H1 (cell line): ENCODE results near the gene SMS. TPM values are rescaled to one million over a fixed set of nuclear protein-coding genes. Genes with fewer than 3 reads are reported as not detected.

Experiments used
- CTCF ChIA-PET: fragments of 300-600 bp; sonication (Branson Sonifier 250); formaldehyde crosslinking; loops from one replicate; lab custom pipeline; 2021; ENCODE audit not compliant: partially characterized antibody; lab: Charles Lee
- POLR2A ChIA-PET: fragments of 300-600 bp; sonication (Branson Sonifier 250); formaldehyde crosslinking; loops from one replicate; lab custom pipeline; 2021; ENCODE audit warnings: inconsistent platforms; ENCODE audit not compliant: partially characterized antibody; lab: Charles Lee
- DNase-seq, 2 experiments: peaks; one replicate each; pipeline versions ENCODE4 v3.0.0 to v3.0.0-alpha.2; 2010 to 2022; ENCODE audit warnings: low spot score in 2 of 2, low read depth in 1 of 2, mixed read lengths in 1 of 2
- FAIRE-seq: peaks from 2 replicates; lab custom pipeline; 2011; peaks lifted over from hg19 to GRCh38; lab: Jason Lieb, UNC
- H2AFZ ChIP-seq: 2 replicates; pipeline ENCODE4 v1.8.1; 2012; ENCODE audit warnings: low read length, inconsistent platforms
- H2AK5ac ChIP-seq: 2 replicates; pipeline ENCODE4 v1.6.1; 2013; ENCODE audit warnings: low read depth, low read length
- H2BK120ac ChIP-seq: replicated peaks from 2 replicates; pipeline ENCODE3; 2013; ENCODE audit warnings: low read depth, low read length, inconsistent platforms
- H2BK12ac ChIP-seq: 2 replicates; pipeline ENCODE4 v1.6.1; 2013; ENCODE audit warnings: low read depth, low read length
- H2BK15ac ChIP-seq: 2 replicates; pipeline ENCODE4 v1.6.1; 2013; ENCODE audit warnings: low read length
- H2BK20ac ChIP-seq: 2 replicates; pipeline ENCODE4 v1.6.1; 2013; ENCODE audit warnings: low read length
- H2BK5ac ChIP-seq: 2 replicates; pipeline ENCODE4 v1.6.1; 2013; ENCODE audit warnings: low read depth, low read length
- H3K14ac ChIP-seq: 2 replicates; pipeline ENCODE4 v1.6.1; 2013; ENCODE audit warnings: inconsistent platforms; ENCODE audit not compliant: insufficient read length
- H3K18ac ChIP-seq: 2 replicates; pipeline ENCODE4 v1.6.1; 2013; ENCODE audit warnings: low read length; ENCODE audit errors: extremely low read depth
- H3K23ac ChIP-seq: 2 replicates; pipeline ENCODE4 v1.6.1; 2013; ENCODE audit warnings: inconsistent platforms; ENCODE audit not compliant: insufficient read length
- H3K23me2 ChIP-seq: 2 replicates; pipeline ENCODE4 v1.6.1; 2013; ENCODE audit warnings: low read depth, low read length
- H3K27ac ChIP-seq: 2 replicates; pipeline ENCODE4 v1.6.1; 2011; ENCODE audit warnings: low read depth, low read length, inconsistent platforms
- H3K27me3 ChIP-seq, 4 experiments: replicated peaks in 1 of 4; 1 replicate in 1 of 4; 2 replicates in 3 of 4; pipeline versions ENCODE4 v1.6.1 to v1.8.1; 2011 to 2013; ENCODE audit warnings: low read length in 3 of 4, mild to moderate bottlenecking in 3 of 4, inconsistent platforms in 2 of 4, mixed read lengths in 2 of 4, moderate library complexity in 1 of 4; ENCODE audit not compliant: control insufficient read depth in 3 of 4, insufficient read depth in 3 of 4; ENCODE audit errors: extremely low read depth in 1 of 4
- H3K36me3 ChIP-seq, 4 experiments: 2 replicates each; pipeline versions ENCODE4 v1.6.1 to v1.8.1; 2011 to 2013; ENCODE audit warnings: mild to moderate bottlenecking in 4 of 4, low read length in 3 of 4, moderate library complexity in 2 of 4, control low read depth in 1 of 4, inconsistent platforms in 1 of 4; ENCODE audit not compliant: insufficient read depth in 4 of 4, control insufficient read depth in 2 of 4
- H3K4ac ChIP-seq: replicated peaks from 2 replicates; pipeline ENCODE3; 2013; ENCODE audit warnings: low read length, low read depth, mixed read lengths, inconsistent platforms; ENCODE audit not compliant: insufficient read length
- H3K4me1 ChIP-seq, 4 experiments: replicated peaks in 1 of 4; 1 replicate in 1 of 4; 2 replicates in 3 of 4; pipeline versions ENCODE4 v1.6.1 to v1.8.1; 2011 to 2013; ENCODE audit warnings: low read length in 3 of 4, inconsistent platforms in 2 of 4, mixed read lengths in 1 of 4; ENCODE audit not compliant: insufficient read depth in 4 of 4, control insufficient read depth in 3 of 4
- H3K4me2 ChIP-seq, 2 experiments: 2 replicates each; pipeline versions ENCODE4 v1.6.1 to v1.8.1; 2011 to 2013; ENCODE audit warnings: low read depth in 2 of 2, low read length in 2 of 2, control low read depth in 1 of 2, inconsistent platforms in 1 of 2, mild to moderate bottlenecking in 1 of 2; ENCODE audit not compliant: insufficient read depth in 1 of 2
- H3K4me3 ChIP-seq, 4 experiments: fragments of 200-600, 300-600 bp in 1 of 4; sonication (generic), shearing (Covaris generic), sonication (Bioruptor Twin) in 1 of 4; 2 replicates each; pipeline versions ENCODE4 v1.5.1 to v1.8.1; 2011 to 2016; ENCODE audit warnings: low read length in 4 of 4, low read depth in 3 of 4, control low read depth in 2 of 4, inconsistent platforms in 2 of 4, mild to moderate bottlenecking in 2 of 4, mixed read lengths in 1 of 4, moderate library complexity in 1 of 4; ENCODE audit not compliant: insufficient read depth in 2 of 4; ENCODE audit errors: extremely low read depth in 1 of 4
- H3K56ac ChIP-seq: replicated peaks from 2 replicates; pipeline ENCODE3; 2013; ENCODE audit warnings: low read depth, mild to moderate bottlenecking, mixed read lengths, low read length, inconsistent platforms; ENCODE audit not compliant: insufficient read length
- H3K79me1 ChIP-seq: 2 replicates; pipeline ENCODE4 v1.6.1; 2013; ENCODE audit warnings: low read depth, low read length, control low read depth
- H3K79me2 ChIP-seq, 2 experiments: 2 replicates each; pipeline versions ENCODE4 v1.6.1 to v1.8.1; 2012 to 2013; ENCODE audit warnings: low read length in 2 of 2, mild to moderate bottlenecking in 2 of 2, inconsistent platforms in 1 of 2; ENCODE audit not compliant: insufficient read depth in 2 of 2, control insufficient read depth in 1 of 2
- H3K9ac ChIP-seq, 4 experiments: replicated peaks in 1 of 4; 1 replicate in 1 of 4; 2 replicates in 3 of 4; pipeline versions ENCODE4 v1.6.1 to v1.8.1; 2011 to 2013; ENCODE audit warnings: low read depth in 3 of 4, low read length in 3 of 4, control low read depth in 2 of 4, mild to moderate bottlenecking in 2 of 4, moderate library complexity in 2 of 4, inconsistent platforms in 1 of 4; ENCODE audit errors: extremely low read depth in 1 of 4
- H3K9me3 ChIP-seq, 2 experiments: 2 replicates each; pipeline versions ENCODE4 v1.6.1 to v1.8.1; 2012 to 2013; ENCODE audit warnings: mild to moderate bottlenecking in 2 of 2, moderate library complexity in 2 of 2, control low read depth in 1 of 2, inconsistent platforms in 1 of 2, low read depth in 1 of 2, low read length in 1 of 2, mixed read lengths in 1 of 2; ENCODE audit not compliant: insufficient read depth in 2 of 2
- H4K20me1 ChIP-seq, 2 experiments: replicated peaks in 1 of 2; 2 replicates each; pipeline versions ENCODE3 to v1.8.1; 2011 to 2013; ENCODE audit warnings: inconsistent platforms in 2 of 2, low read length in 2 of 2, mild to moderate bottlenecking in 1 of 2; ENCODE audit not compliant: insufficient read depth in 2 of 2, control insufficient read depth in 1 of 2
- H4K5ac ChIP-seq: 2 replicates; pipeline ENCODE4 v1.6.1; 2013; ENCODE audit warnings: low read length, low read depth, mixed read lengths, inconsistent platforms; ENCODE audit not compliant: insufficient read length
- H4K8ac ChIP-seq: 2 replicates; pipeline ENCODE4 v1.8.0; 2013; ENCODE audit warnings: mild to moderate bottlenecking, moderate library complexity, low read length, inconsistent platforms; ENCODE audit not compliant: insufficient read depth; ENCODE audit errors: extremely low read depth
- H4K91ac ChIP-seq: replicated peaks from 2 replicates; pipeline ENCODE3; 2013; ENCODE audit warnings: low read length, mixed read lengths, inconsistent platforms; ENCODE audit not compliant: insufficient read length
- BACH1 ChIP-seq: IDR thresholded peaks from 2 replicates; pipeline ENCODE4 v1.6.1; 2012; ENCODE audit warnings: low read length, improper control_type of control experiment
- CBX8 ChIP-seq: fragments of 300-800, 300-1000 bp; sonication (generic); IDR thresholded peaks from 2 replicates; pipeline ENCODE4 v1.7.1; 2016; ENCODE audit warnings: low read depth, low read length, borderline replicate concordance
- CREB1 ChIP-seq: IDR thresholded peaks from 2 replicates; pipeline ENCODE4 v1.6.1; 2012; ENCODE audit warnings: inconsistent platforms
- FOSL1 ChIP-seq: IDR thresholded peaks from 2 replicates; pipeline ENCODE4 v1.6.1; 2011; ENCODE audit warnings: mild to moderate bottlenecking, low read depth, low read length, moderate library complexity; ENCODE audit not compliant: insufficient read depth
- GTF2F1 ChIP-seq: IDR thresholded peaks from 2 replicates; pipeline ENCODE4 v1.6.1; 2012; ENCODE audit warnings: low read depth, low read length, improper control_type of control experiment, borderline replicate concordance
- NANOG ChIP-seq: IDR thresholded peaks from 2 replicates; pipeline ENCODE4 v1.6.1; 2011; ENCODE audit warnings: low read length, low read depth, mild to moderate bottlenecking, inconsistent platforms; ENCODE audit not compliant: insufficient read depth, poor library complexity, severe bottlenecking
- NRF1 ChIP-seq: IDR thresholded peaks from 2 replicates; pipeline ENCODE4 v1.6.1; 2011; ENCODE audit warnings: mild to moderate bottlenecking, low read depth, low read length, improper control_type of control experiment
- PHF8 ChIP-seq: fragments of 200-600 bp; sonication (generic); conservative IDR thresholded peaks from 2 replicates; pipeline ENCODE4 v1.7.1; 2012; ENCODE audit warnings: low read depth, mild to moderate bottlenecking, inconsistent platforms, low read length, moderate library complexity
- POU5F1 ChIP-seq: IDR thresholded peaks from 2 replicates; pipeline ENCODE4 v1.6.1; 2011; ENCODE audit warnings: low read depth, mild to moderate bottlenecking, low read length, moderate library complexity
- SAP30 ChIP-seq: fragments of 300-600 bp; sonication (generic); IDR thresholded peaks from 2 replicates; pipeline ENCODE4 v1.7.1; 2012; ENCODE audit warnings: low read length, moderate library complexity, mild to moderate bottlenecking, inconsistent platforms; ENCODE audit not compliant: insufficient read depth, insufficient replicate concordance
- SP4 ChIP-seq: IDR thresholded peaks from 2 replicates; pipeline ENCODE4 v1.6.1; 2012; ENCODE audit warnings: low read length, inconsistent platforms
- TBP ChIP-seq: IDR thresholded peaks from 2 replicates; pipeline ENCODE4 v1.6.1; 2011; ENCODE audit warnings: low read depth, low read length, improper control_type of control experiment
- WGBS, 2 experiments: shearing (Covaris generic) in 1 of 2; methylation state at CpG; one replicate each; pipeline versions ENCODE4 v1.1.6 to v1.1.7; 2013 to 2015; ENCODE audit warnings: low lambda C conversion rate in 2 of 2, mixed read lengths in 2 of 2, inconsistent platforms in 1 of 2, low coverage in 1 of 2, missing lambda C conversion rate in 1 of 2; ENCODE audit not compliant: insufficient replicate concordance in 2 of 2, insufficient coverage in 1 of 2, insufficient read length in 1 of 2; ENCODE audit errors: extremely low coverage in 1 of 2, missing lambda C conversion rate in 1 of 2; 5-methylcytosine and 5-hydroxymethylcytosine counted together
- polyA plus RNA-seq, 7 experiments: library from polyadenylated mRNA; depleted of rRNA in 3 of 7; stranded (reverse) in 5 of 7; unstranded in 2 of 7; fragments of >200 nt in 5 of 7; fragments of 200-250 nt in 2 of 7; gene quantifications; 1 replicate in 5 of 7; 2 replicates in 1 of 7; 4 replicates in 1 of 7; pipeline versions ENCODE4 v1.2.1 to v1.2.3, GENCODE V29; 2011 to 2013; ENCODE audit warnings: missing spikeins in 2 of 7, mixed read lengths in 2 of 7
- total RNA-seq: library from RNA; stranded (reverse); fragmentation: NEBNext Ultra II Directional; extraction: Animal tissue kit (Norgen Biotek cat#: 25700); gene quantifications from 2 replicates; pipeline ENCODE4 v1.2.1, GENCODE V29; 2021

The SMS gene
- total and polyA plus RNA-seq, 2 of the 8 experiments (the other 6 are each of a cell fraction or from before 2014, with no cell fraction given): 66.3 to 256 TPM

DNA sequence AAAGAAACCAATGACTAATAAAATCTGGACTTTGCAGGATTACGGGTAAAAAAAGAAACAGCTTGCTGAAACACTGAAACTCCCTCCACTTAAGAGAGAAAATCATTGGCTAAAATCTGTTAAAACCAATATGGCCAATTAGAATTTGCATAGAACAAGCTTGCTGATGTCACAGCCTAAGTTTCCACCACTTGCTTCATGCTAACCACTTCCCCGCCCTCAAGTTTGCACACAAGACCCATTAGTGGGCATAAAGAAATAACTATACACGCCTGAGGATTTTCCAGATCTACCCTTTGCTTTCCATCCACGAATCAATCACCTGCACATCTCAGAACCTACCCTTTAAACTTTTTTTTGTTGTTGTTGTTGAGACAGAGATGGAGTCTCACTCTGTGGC lies 48.9 kb downstream of the SMS start:
- Histone ChIP-seq H4K91ac (no peak overlapping the region), H3K79me2 (no peaks in the 10 kb centered on the region), H3K56ac (no peak overlapping the region), H2AK5ac (no peak overlapping the region), H3K14ac (no peak overlapping the region), H2AFZ (no peak overlapping the region), H3K36me3 (peaks cover 0 to 60% (median 17%) of the 10 kb centered on the region in 4 experiments; a peak in 7 of 8 replicates), H4K20me1 (no peaks in the 10 kb centered on the region), H3K4me2 (no peak overlapping the region), H3K27ac (no peak overlapping the region), H3K18ac (no peak overlapping the region), H2BK15ac (no peak overlapping the region), H3K4ac (no peak overlapping the region), H2BK5ac (no peak overlapping the region), H2BK12ac (no peak overlapping the region)
- DNase-seq: no peak
- TF ChIP-seq NRF1 (no peak), SAP30 (no peak), PHF8 (no peak), TBP (no peak), NANOG (no peak), SP4 (no peak), CREB1 (no peak), CBX8 (no peak), FOSL1 (no peak), GTF2F1 (no peak), POU5F1 (no peak), BACH1 (no peak)
- TF ChIP-seq, all 59 proteins: peak for 0
- Histone ChIP-seq H3K23me2 (no peaks in the 10 kb centered on the region), H3K79me1 (no peaks in the 10 kb centered on the region), H3K4me3 (no peak overlapping the region), H4K8ac (no peak overlapping the region), H3K4me1 (no peaks in the 10 kb centered on the region), H3K27me3 (no peaks in the 10 kb centered on the region), H3K9ac (no peak overlapping the region), H2BK20ac (no peak overlapping the region), H4K5ac (no peak overlapping the region), H3K23ac (no peak overlapping the region), H2BK120ac (no peak overlapping the region), H3K9me3 (no peaks in the 10 kb centered on the region)
- POLR2A ChIA-PET: no interaction called here
- FAIRE-seq: no peak
- WGBS, 2 experiments: 98% methylated on average over 4 of the region's 4 CpGs; no CpG with 5 or more reads in 1 of the 2 experiments
- CTCF ChIA-PET: no interaction called here
